ENCODE results near the gene ANKH.

The ANKH gene

DNA sequence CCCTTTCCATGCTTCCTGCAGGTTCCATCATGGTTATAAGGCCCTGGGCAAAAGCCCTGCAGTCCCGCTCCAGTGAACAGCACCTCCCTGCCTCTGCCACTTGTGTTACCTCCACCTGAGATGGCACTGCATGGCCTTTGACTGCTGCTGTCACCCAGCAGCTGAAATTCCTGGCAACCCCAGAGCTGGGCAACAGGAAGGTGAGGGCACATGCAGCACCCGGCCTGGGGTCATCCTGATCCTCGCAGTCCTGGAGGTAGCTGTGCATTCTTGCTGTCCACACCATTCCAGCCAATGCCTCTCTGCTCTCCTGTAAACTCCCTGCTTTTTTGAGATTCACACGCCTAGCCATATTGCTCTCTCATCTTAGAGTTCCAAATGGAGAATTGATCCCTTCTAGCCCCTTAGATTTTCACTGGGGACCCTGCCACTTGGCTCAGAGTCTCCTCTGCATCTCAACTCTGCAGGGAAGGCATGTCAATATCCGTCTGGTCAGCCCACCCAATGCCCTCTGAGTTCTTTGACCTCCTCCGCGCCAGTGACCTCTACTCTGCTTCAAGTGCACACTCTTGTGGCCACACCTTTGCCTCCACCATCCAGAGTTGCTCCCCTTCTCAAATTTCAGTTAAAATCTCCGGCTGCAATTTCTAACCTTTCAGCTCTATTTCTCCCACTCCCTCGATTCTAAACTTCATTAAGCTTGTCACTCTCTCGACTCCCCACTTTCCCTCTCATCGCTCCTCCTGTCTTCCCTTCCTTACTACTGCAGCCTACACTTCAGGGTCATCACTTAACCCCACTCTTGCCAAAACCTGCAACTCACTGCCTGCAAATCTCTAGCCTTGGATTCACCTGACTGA is 93.4 kb downstream of the ANKH start:
- Histone ChIP-seq H3K9me3 (ENCODE audit: low read length) (no peaks in the 10 kb centered on the region), H3K9ac (ENCODE audit: low read length) (no peak overlapping the region), H3K27ac (ENCODE audit: low read depth, low read length) (no peak overlapping the region), H3K36me3 (ENCODE audit: insufficient read depth, low read length) (no peaks in the 10 kb centered on the region), H3K4me1 (ENCODE audit: insufficient read depth, low read length) (peaks cover 6% of the 10 kb centered on the region), H3K4me3 (ENCODE audit: low read depth in 1 of 2, low read length in 2 of 2) (no peak overlapping the region), H3K27me3 (ENCODE audit: control insufficient read depth in 1 of 2, insufficient read depth in 2 of 2, low read length in 2 of 2) (no peaks in the 10 kb centered on the region)

GRCh38 chr5:14777187-14777586 is 94.4 kb downstream of the ANKH start:
- no peaks in the 10 kb centered on the region for H3K27me3 ChIP-seq (ENCODE audit: control insufficient read depth in 1 of 2, insufficient read depth in 2 of 2, low read length in 2 of 2)
- no peaks in the 10 kb centered on the region for H3K36me3 ChIP-seq (ENCODE audit: insufficient read depth, low read length)
- no peaks in the 10 kb centered on the region for H3K9me3 ChIP-seq (ENCODE audit: low read length)
- H3K9ac ChIP-seq (ENCODE audit: low read length): no peak overlapping the region
- no peak overlapping the region for H3K4me3 ChIP-seq (ENCODE audit: low read depth in 1 of 2, low read length in 2 of 2)
- H3K27ac ChIP-seq (ENCODE audit: low read depth, low read length): no peak overlapping the region
- peaks cover 6% of the 10 kb centered on the region for H3K4me1 ChIP-seq (ENCODE audit: insufficient read depth, low read length)

GRCh38 chr5:14776602-14777001 is 95.0 kb downstream of the ANKH start:
- no peaks in the 10 kb centered on the region for H3K9me3 ChIP-seq (ENCODE audit: low read length)

GRCh38 chr5:14775857-14776256 is 95.7 kb downstream of the ANKH start:
- Histone ChIP-seq H3K4me3 (ENCODE audit: low read depth in 1 of 2, low read length in 2 of 2) (no peak overlapping the region), H3K9ac (ENCODE audit: low read length) (no peak overlapping the region), H3K9me3 (ENCODE audit: low read length) (no peaks in the 10 kb centered on the region), H3K36me3 (ENCODE audit: insufficient read depth, low read length) (no peaks in the 10 kb centered on the region), H3K27ac (ENCODE audit: low read depth, low read length) (no peak overlapping the region), H3K4me1 (ENCODE audit: insufficient read depth, low read length) (peaks cover 6% of the 10 kb centered on the region), H3K27me3 (ENCODE audit: control insufficient read depth in 1 of 2, insufficient read depth in 2 of 2, low read length in 2 of 2) (no peaks in the 10 kb centered on the region)

More at GRCh38 chr5:14776602-14777001, 95.0 kb downstream of the ANKH start:
- H3K27me3 ChIP-seq (ENCODE audit: control insufficient read depth in 1 of 2, insufficient read depth in 2 of 2, low read length in 2 of 2): no peaks in the 10 kb centered on the region
- no peak overlapping the region for H3K9ac ChIP-seq (ENCODE audit: low read length)
- no peak overlapping the region for H3K27ac ChIP-seq (ENCODE audit: low read depth, low read length)
- H3K4me3 ChIP-seq (ENCODE audit: low read depth in 1 of 2, low read length in 2 of 2): no peak overlapping the region
- H3K36me3 ChIP-seq (ENCODE audit: insufficient read depth, low read length): no peaks in the 10 kb centered on the region
- peaks cover 6% of the 10 kb centered on the region for H3K4me1 ChIP-seq (ENCODE audit: insufficient read depth, low read length)

GRCh38 chr5:14773588-14773987 is 98.0 kb downstream of the ANKH start:
- no peaks in the 10 kb centered on the region for H3K36me3 ChIP-seq (ENCODE audit: insufficient read depth, low read length)
- H3K9me3 ChIP-seq (ENCODE audit: low read length): no peaks in the 10 kb centered on the region
- no peaks in the 10 kb centered on the region for H3K27me3 ChIP-seq (ENCODE audit: control insufficient read depth in 1 of 2, insufficient read depth in 2 of 2, low read length in 2 of 2)
- H3K9ac ChIP-seq (ENCODE audit: low read length): no peak overlapping the region
- no peak overlapping the region for H3K27ac ChIP-seq (ENCODE audit: low read depth, low read length)
- peaks cover 6% of the 10 kb centered on the region for H3K4me1 ChIP-seq (ENCODE audit: insufficient read depth, low read length)
- no peak overlapping the region for H3K4me3 ChIP-seq (ENCODE audit: low read depth in 1 of 2, low read length in 2 of 2)

- no peaks in the 10 kb centered on the region for H3K4me1 ChIP-seq (ENCODE audit: insufficient read depth, low read length)
- H3K9ac ChIP-seq (ENCODE audit: low read length): no peak overlapping the region
- H3K9me3 ChIP-seq (ENCODE audit: low read length): no peaks in the 10 kb centered on the region
- no peak overlapping the region for H3K4me3 ChIP-seq (ENCODE audit: low read depth in 1 of 2, low read length in 2 of 2)
- H3K27ac ChIP-seq (ENCODE audit: low read depth, low read length): no peak overlapping the region
- no peaks in the 10 kb centered on the region for H3K27me3 ChIP-seq (ENCODE audit: control insufficient read depth in 1 of 2, insufficient read depth in 2 of 2, low read length in 2 of 2)
- no peaks in the 10 kb centered on the region for H3K36me3 ChIP-seq (ENCODE audit: insufficient read depth, low read length)
These were observed 99.6 kb downstream of the ANKH start for GRCh38 chr5:14771972-14772371.

DNA sequence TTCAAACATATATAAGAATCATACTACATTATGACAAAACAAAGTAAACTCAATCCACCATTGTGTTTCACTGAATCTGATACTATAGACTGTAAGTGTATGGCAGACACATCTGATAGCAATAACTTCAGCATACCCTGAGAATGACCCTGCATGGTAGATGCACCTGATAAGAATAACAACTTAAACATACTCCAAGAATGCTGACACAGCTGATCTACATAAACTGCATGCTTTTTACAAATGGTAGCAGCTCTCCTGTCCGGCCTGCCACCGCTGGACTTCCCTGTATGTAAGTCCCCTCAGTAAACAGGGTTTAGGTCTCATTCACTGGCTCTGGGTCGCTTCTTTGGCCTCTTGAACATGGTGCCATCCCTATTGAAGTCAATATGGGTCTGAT is 100.4 kb downstream of the ANKH start:
- Histone ChIP-seq H3K9ac (ENCODE audit: low read length) (no peak overlapping the region), H3K36me3 (ENCODE audit: insufficient read depth, low read length) (no peaks in the 10 kb centered on the region), H3K27ac (ENCODE audit: low read depth, low read length) (no peak overlapping the region), H3K4me3 (ENCODE audit: low read depth in 1 of 2, low read length in 2 of 2) (no peak overlapping the region), H3K9me3 (ENCODE audit: low read length) (no peaks in the 10 kb centered on the region), H3K4me1 (ENCODE audit: insufficient read depth, low read length) (no peaks in the 10 kb centered on the region), H3K27me3 (ENCODE audit: control insufficient read depth in 1 of 2, insufficient read depth in 2 of 2, low read length in 2 of 2) (no peaks in the 10 kb centered on the region)

- Histone ChIP-seq H3K4me3 (ENCODE audit: low read depth in 1 of 2, low read length in 2 of 2) (no peak overlapping the region), H3K27ac (ENCODE audit: low read depth, low read length) (no peak overlapping the region), H3K9ac (ENCODE audit: low read length) (no peak overlapping the region), H3K4me1 (ENCODE audit: insufficient read depth, low read length) (no peaks in the 10 kb centered on the region), H3K27me3 (ENCODE audit: control insufficient read depth in 1 of 2, insufficient read depth in 2 of 2, low read length in 2 of 2) (no peaks in the 10 kb centered on the region), H3K9me3 (ENCODE audit: low read length) (no peaks in the 10 kb centered on the region), H3K36me3 (ENCODE audit: insufficient read depth, low read length) (no peaks in the 10 kb centered on the region)
These were observed 102.8 kb downstream of the ANKH start for GRCh38 chr5:14768508-14769365.

DNA sequence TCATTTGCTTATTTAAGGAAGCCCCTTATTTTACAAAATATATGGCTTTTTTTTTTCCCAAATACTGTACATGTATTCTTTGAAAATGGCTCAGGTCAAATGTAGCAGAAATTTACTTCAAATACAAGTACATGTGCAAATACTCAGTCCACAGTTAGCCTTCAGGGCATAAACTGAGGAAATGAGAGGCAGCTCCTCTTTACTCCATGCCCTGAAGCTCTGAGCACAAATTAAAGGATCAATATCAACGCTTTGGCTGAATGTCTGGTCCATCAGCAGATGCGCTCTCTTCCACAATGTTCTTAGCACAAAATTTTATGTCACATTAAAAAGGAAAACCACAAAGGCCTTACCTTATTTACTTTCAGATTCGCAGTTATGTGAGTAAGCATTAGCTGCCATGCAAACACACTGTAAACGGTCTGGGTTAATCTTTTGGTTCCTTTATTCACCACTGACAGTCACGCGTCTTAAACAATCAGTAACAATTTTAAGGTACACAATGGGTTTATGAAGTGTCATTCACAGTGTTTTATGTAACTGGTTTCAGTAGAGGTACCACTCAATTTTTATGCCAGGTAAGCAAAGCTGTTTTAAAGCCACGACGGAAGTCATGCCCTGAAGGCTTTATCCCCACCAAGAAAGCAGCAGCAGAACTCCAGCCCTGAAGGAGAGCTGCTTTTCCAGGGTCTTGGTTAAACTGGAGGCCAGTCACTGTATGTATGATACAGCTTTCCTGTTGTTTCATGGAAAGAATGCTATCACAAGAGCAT is 103.7 kb downstream of the ANKH start:
- no peak overlapping the region for H3K9ac ChIP-seq (ENCODE audit: low read length)
- H3K27ac ChIP-seq (ENCODE audit: low read depth, low read length): no peak overlapping the region

DNA sequence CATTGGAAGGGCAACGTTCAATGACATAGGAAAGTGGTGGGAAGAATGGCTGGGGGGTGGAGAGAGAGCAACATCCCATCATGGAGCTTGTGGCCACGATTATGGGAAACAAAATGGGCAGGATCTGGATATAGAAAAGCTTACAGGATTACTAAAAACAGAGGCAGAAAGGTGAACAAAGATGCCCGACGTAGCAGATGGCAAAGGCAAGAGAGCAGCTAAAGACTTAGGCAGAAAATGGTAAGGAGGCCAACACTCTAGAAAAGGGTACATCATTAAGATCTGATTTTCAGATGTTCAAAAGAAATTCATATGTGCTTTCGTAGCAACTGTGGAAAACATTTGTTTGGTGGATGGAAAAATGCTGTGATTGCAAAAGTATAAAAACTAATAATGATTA is 104.5 kb downstream of the ANKH start:
- no peak overlapping the region for H3K9ac ChIP-seq (ENCODE audit: low read length)
- H3K27me3 ChIP-seq (ENCODE audit: control insufficient read depth in 1 of 2, insufficient read depth in 2 of 2, low read length in 2 of 2): no peaks in the 10 kb centered on the region
- no peaks in the 10 kb centered on the region for H3K4me1 ChIP-seq (ENCODE audit: insufficient read depth, low read length)
- no peak overlapping the region for H3K27ac ChIP-seq (ENCODE audit: low read depth, low read length)
- H3K36me3 ChIP-seq (ENCODE audit: insufficient read depth, low read length): no peaks in the 10 kb centered on the region
- H3K4me3 ChIP-seq (ENCODE audit: low read depth in 1 of 2, low read length in 2 of 2): no peak overlapping the region
- H3K9me3 ChIP-seq (ENCODE audit: low read length): no peaks in the 10 kb centered on the region

More for the DNA sequence above, 103.7 kb downstream of the ANKH start:
- H3K4me1 ChIP-seq (ENCODE audit: insufficient read depth, low read length): no peaks in the 10 kb centered on the region
- H3K9me3 ChIP-seq (ENCODE audit: low read length): no peaks in the 10 kb centered on the region
- no peak overlapping the region for H3K4me3 ChIP-seq (ENCODE audit: low read depth in 1 of 2, low read length in 2 of 2)
- H3K36me3 ChIP-seq (ENCODE audit: insufficient read depth, low read length): no peaks in the 10 kb centered on the region
- H3K27me3 ChIP-seq (ENCODE audit: control insufficient read depth in 1 of 2, insufficient read depth in 2 of 2, low read length in 2 of 2): no peaks in the 10 kb centered on the region

- Histone ChIP-seq H3K4me1 (ENCODE audit: insufficient read depth, low read length) (no peaks in the 10 kb centered on the region), H3K9ac (ENCODE audit: low read length) (no peak overlapping the region), H3K27me3 (ENCODE audit: control insufficient read depth in 1 of 2, insufficient read depth in 2 of 2, low read length in 2 of 2) (no peaks in the 10 kb centered on the region), H3K9me3 (ENCODE audit: low read length) (no peaks in the 10 kb centered on the region), H3K4me3 (ENCODE audit: low read depth in 1 of 2, low read length in 2 of 2) (no peak overlapping the region), H3K27ac (ENCODE audit: low read depth, low read length) (no peak overlapping the region), H3K36me3 (ENCODE audit: insufficient read depth, low read length) (no peaks in the 10 kb centered on the region)
These were observed 105.0 kb downstream of the ANKH start for GRCh38 chr5:14766584-14766983.
